ENCODE data around the gene AGO1. TPM values are rescaled to one million over a fixed set of nuclear protein-coding genes. Genes with fewer than 3 reads are reported as not detected.

The AGO1 gene
- total RNA-seq, 1 donor from 2014 or later, result 110 TPM

DNA sequence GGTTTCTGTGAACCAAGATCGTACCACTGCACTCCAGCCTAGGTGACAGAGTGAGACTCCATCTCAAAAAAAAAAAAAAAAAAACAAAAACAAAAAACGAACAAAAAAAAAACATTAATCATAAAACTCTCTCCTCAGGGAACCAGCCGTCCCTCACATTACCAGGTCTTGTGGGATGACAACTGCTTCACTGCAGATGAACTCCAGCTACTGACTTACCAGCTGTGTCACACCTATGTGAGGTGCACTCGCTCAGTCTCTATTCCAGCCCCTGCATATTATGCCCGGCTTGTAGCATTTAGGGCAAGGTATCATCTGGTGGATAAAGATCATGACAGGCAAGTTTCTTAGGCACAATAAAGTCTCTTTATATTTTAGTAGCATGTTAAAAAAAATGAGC lies 32.3 kb upstream of the AGO1 start:
- Mint-ChIP-seq H3K36me3 (ENCODE audit: insufficient read depth) (peaks cover 28% of the 10 kb centered on the region), H3K4me3 (ENCODE audit: low read depth) (no peak overlapping the region), H3K27ac (no peak overlapping the region), H3K9me3 (ENCODE audit: low read depth) (no peaks in the 10 kb centered on the region), H3K4me1 (ENCODE audit: low read depth) (peaks cover 19% of the 10 kb centered on the region), H3K27me3 (no peaks in the 10 kb centered on the region)
- no peak for DNase-seq (ENCODE audit: low spot score, unreplicated experiment)
- TF ChIP-seq, protein P1, sequence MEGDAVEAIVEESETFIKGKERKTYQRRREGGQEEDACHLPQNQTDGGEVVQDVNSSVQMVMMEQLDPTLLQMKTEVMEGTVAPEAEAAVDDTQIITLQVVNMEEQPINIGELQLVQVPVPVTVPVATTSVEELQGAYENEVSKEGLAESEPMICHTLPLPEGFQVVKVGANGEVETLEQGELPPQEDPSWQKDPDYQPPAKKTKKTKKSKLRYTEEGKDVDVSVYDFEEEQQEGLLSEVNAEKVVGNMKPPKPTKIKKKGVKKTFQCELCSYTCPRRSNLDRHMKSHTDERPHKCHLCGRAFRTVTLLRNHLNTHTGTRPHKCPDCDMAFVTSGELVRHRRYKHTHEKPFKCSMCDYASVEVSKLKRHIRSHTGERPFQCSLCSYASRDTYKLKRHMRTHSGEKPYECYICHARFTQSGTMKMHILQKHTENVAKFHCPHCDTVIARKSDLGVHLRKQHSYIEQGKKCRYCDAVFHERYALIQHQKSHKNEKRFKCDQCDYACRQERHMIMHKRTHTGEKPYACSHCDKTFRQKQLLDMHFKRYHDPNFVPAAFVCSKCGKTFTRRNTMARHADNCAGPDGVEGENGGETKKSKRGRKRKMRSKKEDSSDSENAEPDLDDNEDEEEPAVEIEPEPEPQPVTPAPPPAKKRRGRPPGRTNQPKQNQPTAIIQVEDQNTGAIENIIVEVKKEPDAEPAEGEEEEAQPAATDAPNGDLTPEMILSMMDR (IDR thresholded peaks at IDR 0.05; ENCODE audit: unreplicated experiment), result no peak

DNA sequence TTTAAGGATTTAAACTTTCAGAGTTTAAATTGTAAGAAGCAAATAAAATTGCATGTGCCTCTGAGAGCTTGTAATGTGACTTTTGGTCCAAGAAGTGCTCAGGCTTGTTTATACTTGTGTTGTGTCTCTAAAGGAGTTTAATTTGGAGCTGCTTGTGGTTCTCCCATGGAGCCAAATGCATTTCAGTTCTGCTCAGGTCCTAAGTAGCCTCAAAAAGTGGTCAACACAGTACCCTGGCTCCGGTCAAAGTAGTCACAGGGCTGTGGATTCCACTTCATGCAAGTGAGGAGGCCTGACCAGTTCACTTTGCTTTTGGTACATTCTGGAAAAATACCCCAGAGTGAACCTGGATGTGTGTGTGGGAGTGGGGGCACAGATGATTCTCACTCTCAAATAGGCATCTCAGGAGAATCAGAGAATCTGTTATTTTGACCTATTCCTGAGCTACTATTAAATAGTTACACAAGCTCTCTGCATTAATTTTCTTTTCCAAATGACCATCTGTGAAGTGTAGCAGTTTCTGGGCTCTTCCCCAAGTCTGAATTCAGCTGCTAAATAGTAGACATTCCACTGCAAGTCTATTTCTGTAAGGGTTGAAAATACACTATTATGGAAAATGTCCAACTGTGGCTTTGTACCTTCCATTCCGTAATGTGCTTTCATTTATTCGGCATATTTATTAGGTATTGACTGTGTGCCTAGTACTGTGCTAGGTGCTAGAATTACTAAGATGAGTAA lies 31.7 kb upstream of the AGO1 start:
- TF ChIP-seq, protein P1 (IDR thresholded peaks at IDR 0.05; ENCODE audit: unreplicated experiment), result no peak
- Mint-ChIP-seq H3K4me3 (ENCODE audit: low read depth) (no peak overlapping the region), H3K4me1 (ENCODE audit: low read depth) (peaks cover 25% of the 10 kb centered on the region), H3K9me3 (ENCODE audit: low read depth) (no peaks in the 10 kb centered on the region), H3K27me3 (no peaks in the 10 kb centered on the region), H3K36me3 (ENCODE audit: insufficient read depth) (peaks cover 24% of the 10 kb centered on the region), H3K27ac (no peak overlapping the region)
- DNase-seq (ENCODE audit: low spot score, unreplicated experiment), result no peak

DNA sequence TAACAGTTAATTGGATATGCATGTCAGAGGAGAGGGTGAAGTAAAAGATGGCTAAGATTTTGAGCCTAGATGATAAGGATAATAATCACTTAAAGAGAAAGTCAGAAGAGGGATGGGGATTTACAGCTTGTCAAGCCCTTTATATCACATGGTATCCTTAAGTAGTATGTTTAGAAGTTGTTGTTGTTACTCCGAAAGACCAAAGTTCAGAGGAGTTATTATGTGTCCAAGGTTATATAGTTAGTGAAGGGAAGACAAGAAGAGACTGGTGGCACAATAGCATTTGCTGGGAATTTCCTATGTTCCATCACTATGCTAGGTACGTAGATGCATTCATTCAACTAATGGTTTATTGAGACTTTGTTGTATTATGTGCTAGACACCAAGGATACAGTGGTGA lies 30.8 kb upstream of the AGO1 start:
- TF ChIP-seq, protein P1 (IDR thresholded peaks at IDR 0.05; ENCODE audit: unreplicated experiment), result no peak
- H3K36me3 Mint-ChIP-seq (ENCODE audit: insufficient read depth), result peaks cover 24% of the 10 kb centered on the region
- H3K4me1 Mint-ChIP-seq (ENCODE audit: low read depth), result peaks cover 33% of the 10 kb centered on the region
- H3K27me3 Mint-ChIP-seq, result no peaks in the 10 kb centered on the region
- H3K4me3 Mint-ChIP-seq (ENCODE audit: low read depth), result no peak overlapping the region
- no peak for DNase-seq (ENCODE audit: low spot score, unreplicated experiment)
- H3K27ac Mint-ChIP-seq, result no peak overlapping the region
- H3K9me3 Mint-ChIP-seq (ENCODE audit: low read depth), result no peaks in the 10 kb centered on the region

DNA sequence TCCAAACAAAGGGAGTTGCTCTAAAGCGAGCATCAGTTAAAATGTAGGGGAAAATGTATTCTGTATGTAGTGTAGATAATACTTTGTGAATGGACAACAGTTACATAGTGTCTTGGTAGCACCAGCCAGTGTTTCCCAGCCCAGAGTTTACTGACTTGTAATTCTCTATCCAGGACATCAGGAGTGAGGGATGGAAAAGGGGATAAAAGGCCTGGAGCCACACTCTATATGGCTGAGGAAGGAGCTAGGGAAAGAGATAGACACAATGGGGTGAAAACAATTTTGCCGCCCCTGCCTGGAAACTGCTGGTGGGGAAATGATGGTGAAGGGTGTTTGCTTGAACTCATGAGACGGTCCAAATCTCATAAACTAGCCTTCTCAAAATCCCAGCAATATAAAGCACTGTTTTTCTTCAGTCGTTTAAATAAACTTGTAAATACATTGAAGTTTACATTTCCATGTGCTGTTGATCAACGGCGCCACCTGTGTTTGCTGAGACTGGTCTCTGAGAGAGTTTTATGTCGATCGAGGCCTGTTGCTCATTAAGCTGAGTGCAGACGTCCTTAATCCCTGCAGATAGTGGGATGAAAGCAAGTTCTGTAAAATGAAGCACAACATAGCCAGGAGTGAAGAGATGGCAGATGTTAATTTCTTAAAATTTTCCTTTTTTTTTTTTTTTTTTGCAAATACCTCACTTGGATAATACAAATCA lies 27.9 kb upstream of the AGO1 start:
- peak overlapping the region; percentile 6 for H3K4me3 Mint-ChIP-seq (ENCODE audit: low read depth)
- no peak for DNase-seq (ENCODE audit: low spot score, unreplicated experiment)
- H3K36me3 Mint-ChIP-seq (ENCODE audit: insufficient read depth), result peaks cover 22% of the 10 kb centered on the region
- H3K27me3 Mint-ChIP-seq, result no peaks in the 10 kb centered on the region
- peak overlapping the region; percentile 89 for H3K27ac Mint-ChIP-seq
- TF ChIP-seq, protein P1 (IDR thresholded peaks at IDR 0.05; ENCODE audit: unreplicated experiment), result no peak
- H3K9me3 Mint-ChIP-seq (ENCODE audit: low read depth), result no peaks in the 10 kb centered on the region
- peaks cover 39% of the 10 kb centered on the region for H3K4me1 Mint-ChIP-seq (ENCODE audit: low read depth)

DNA sequence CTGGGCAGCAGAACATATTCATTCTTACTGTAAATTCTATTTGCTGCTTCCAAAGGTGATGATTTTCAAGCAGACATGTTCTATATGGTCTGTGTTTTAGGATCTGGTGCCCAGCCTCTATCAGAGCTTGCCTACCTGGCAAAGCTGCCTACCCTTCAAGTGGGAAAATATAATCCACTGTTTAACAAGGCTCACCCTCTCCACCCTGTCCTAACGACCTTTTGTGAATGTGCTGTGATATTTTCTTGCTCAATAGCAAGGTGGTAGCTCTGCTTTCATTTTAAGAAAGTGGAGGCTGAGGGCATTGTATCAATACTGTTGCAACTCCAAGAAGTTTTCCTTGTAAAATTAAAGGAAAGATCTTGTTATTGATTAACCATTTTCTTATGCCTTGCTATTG lies 26.0 kb upstream of the AGO1 start:
- H3K4me1 Mint-ChIP-seq (ENCODE audit: low read depth), result peaks cover 39% of the 10 kb centered on the region
- H3K27me3 Mint-ChIP-seq, result no peaks in the 10 kb centered on the region
- peak overlapping the region; percentile 23 for H3K4me3 Mint-ChIP-seq (ENCODE audit: low read depth)

More for the DNA sequence above, 26.0 kb upstream of the AGO1 start:
- DNase-seq (ENCODE audit: low spot score, unreplicated experiment), result no peak
- Mint-ChIP-seq H3K27ac (no peak overlapping the region), H3K9me3 (ENCODE audit: low read depth) (no peaks in the 10 kb centered on the region), H3K36me3 (ENCODE audit: insufficient read depth) (peaks cover 11% of the 10 kb centered on the region)
- TF ChIP-seq, protein P1 (IDR thresholded peaks at IDR 0.05; ENCODE audit: unreplicated experiment), result no peak

Data from progenitor cell of endocrine pancreas (in vitro differentiated cells).